ENCODE results near the gene TMEM132C.
"Not testable (repeated sequence)": the region's sequence is repeated elsewhere in the genome, so short reads cannot be mapped to it uniquely, and the experiment has no call there.

TMEM132C gene

GRCh38 chr12:128551266-128551665 is 284.3 kb downstream of the TMEM132C start:
- peak in 19 of 56 donors; percentile 5 to 39 (median 17) for DNase-seq

GRCh38 chr12:128554546-128555304 is 287.8 kb downstream of the TMEM132C start:
- DNase-seq: no peak

GRCh38 chr12:128557231-128557630 is 290.3 kb downstream of the TMEM132C start:
- no peak for DNase-seq

- DNase-seq: peak in 5 of 56 donors; percentile 6 to 16 (median 7)
Observed at GRCh38 chr12:128564956-128565355, 298.0 kb downstream of the TMEM132C start.

GRCh38 chr12:128567730-128568129 is 300.8 kb downstream of the TMEM132C start:
- DNase-seq: no peak

- no peak for DNase-seq
Observed at GRCh38 chr12:128570191-128571065, 303.5 kb downstream of the TMEM132C start.

- peak in 2 of 56 donors; percentile 34 to 49 for DNase-seq
Observed at GRCh38 chr12:128571906-128572810, 305.2 kb downstream of the TMEM132C start.

- peak in 12 of 56 donors; percentile 4 to 43 (median 10) for DNase-seq
Observed at GRCh38 chr12:128573907-128574306, 306.9 kb downstream of the TMEM132C start.

- no peak for DNase-seq
Observed at GRCh38 chr12:128578045-128578444, 311.1 kb downstream of the TMEM132C start.

- DNase-seq: no peak
Observed at GRCh38 chr12:128581321-128581761, 314.4 kb downstream of the TMEM132C start.

- DNase-seq: no peak
Observed at GRCh38 chr12:128583453-128583852, 316.5 kb downstream of the TMEM132C start.

- peak in 6 of 56 donors; percentile 1 to 13 (median 5) for DNase-seq
Observed at GRCh38 chr12:128586451-128587029, 319.6 kb downstream of the TMEM132C start.

- DNase-seq: no peak
Observed at GRCh38 chr12:128587918-128588317, 320.9 kb downstream of the TMEM132C start.

- DNase-seq: no peak
Observed at GRCh38 chr12:128592220-128592744, 325.3 kb downstream of the TMEM132C start.

GRCh38 chr12:128594521-128594920 is 327.6 kb downstream of the TMEM132C start:
- DNase-seq: no peak

GRCh38 chr12:128595609-128596008 is 328.6 kb downstream of the TMEM132C start:
- no peak for DNase-seq

- no peak for DNase-seq
Observed at GRCh38 chr12:128600886-128601285, 333.9 kb downstream of the TMEM132C start.

- no peak for DNase-seq
Observed at GRCh38 chr12:128603573-128604115, 336.7 kb downstream of the TMEM132C start.

GRCh38 chr12:128604219-128604618 is 337.2 kb downstream of the TMEM132C start:
- not testable (repeated sequence) for DNase-seq

GRCh38 chr12:128606051-128606450 is 339.1 kb downstream of the TMEM132C start:
- DNase-seq: no peak

Measured in amygdala (tissue), 56 donors.